ENCODE measurements around the gene BTNL8.

DNA sequence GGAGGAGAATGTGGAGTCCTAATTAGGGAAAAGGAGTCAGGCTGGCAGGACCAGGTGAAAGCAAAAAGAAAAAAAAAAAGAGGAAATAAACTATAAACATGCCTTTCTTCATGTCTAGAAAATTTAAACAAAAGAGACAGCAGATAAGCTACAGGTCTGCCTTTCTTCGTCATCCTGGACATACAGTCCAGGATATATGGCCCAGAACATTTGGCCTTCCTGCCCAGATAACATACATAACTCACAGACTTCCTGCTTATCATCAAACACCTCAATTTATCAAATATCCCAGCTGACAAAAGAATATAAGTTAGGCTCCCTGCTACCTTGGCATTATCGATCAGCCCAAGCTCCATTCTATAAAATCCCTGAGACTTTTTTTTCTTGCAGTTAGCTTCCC, 11.2 kb downstream of the BTNL8 start:
- TF ChIP-seq, protein P1, sequence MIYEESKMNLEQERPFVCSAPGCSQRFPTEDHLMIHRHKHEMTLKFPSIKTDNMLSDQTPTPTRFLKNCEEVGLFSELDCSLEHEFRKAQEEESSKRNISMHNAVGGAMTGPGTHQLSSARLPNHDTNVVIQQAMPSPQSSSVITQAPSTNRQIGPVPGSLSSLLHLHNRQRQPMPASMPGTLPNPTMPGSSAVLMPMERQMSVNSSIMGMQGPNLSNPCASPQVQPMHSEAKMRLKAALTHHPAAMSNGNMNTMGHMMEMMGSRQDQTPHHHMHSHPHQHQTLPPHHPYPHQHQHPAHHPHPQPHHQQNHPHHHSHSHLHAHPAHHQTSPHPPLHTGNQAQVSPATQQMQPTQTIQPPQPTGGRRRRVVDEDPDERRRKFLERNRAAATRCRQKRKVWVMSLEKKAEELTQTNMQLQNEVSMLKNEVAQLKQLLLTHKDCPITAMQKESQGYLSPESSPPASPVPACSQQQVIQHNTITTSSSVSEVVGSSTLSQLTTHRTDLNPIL (CRISPR knock-in tag; IDR thresholded peaks at IDR 0.05; ENCODE audit: low read depth): no peak
- TF ChIP-seq, protein P2, sequence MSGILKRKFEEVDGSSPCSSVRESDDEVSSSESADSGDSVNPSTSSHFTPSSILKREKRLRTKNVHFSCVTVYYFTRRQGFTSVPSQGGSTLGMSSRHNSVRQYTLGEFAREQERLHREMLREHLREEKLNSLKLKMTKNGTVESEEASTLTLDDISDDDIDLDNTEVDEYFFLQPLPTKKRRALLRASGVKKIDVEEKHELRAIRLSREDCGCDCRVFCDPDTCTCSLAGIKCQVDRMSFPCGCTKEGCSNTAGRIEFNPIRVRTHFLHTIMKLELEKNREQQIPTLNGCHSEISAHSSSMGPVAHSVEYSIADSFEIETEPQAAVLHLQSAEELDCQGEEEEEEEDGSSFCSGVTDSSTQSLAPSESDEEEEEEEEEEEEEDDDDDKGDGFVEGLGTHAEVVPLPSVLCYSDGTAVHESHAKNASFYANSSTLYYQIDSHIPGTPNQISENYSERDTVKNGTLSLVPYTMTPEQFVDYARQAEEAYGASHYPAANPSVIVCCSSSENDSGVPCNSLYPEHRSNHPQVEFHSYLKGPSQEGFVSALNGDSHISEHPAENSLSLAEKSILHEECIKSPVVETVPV (CRISPR knock-in tag; IDR thresholded peaks at IDR 0.05): no peak
- TF ChIP-seq OSR1 (CRISPR knock-in tag; IDR thresholded peaks at IDR 0.05) (no peak), GLIS3 (CRISPR knock-in tag; IDR thresholded peaks at IDR 0.05) (no peak), PPARA (CRISPR knock-in tag; IDR thresholded peaks at IDR 0.05; ENCODE audit: borderline replicate concordance) (no peak)

Data from SK-N-SH treated with all-trans-retinoic acid at 6 μM for 48 hours (cell line).